ENCODE measurements around the gene ERBB4.

ERBB4 gene

DNA sequence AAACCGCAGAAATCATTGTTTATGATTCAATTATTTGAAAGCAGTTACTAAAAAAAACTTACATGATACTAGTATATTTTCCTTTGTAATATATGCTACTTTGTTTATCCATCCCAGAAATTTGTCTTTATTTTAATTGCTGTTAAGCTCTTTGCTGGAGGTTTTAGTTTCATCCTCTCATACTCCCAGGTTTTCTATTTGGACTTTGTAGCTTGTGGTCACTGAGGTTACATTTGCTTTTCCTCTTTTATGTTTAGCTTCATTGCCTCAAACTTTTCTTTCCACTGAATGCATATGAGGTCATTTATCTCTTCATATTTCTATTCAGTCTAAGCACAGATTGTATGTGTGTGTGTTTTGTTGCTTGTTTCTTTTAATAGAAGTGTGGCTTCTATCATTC, 89.9 kb downstream of the ERBB4 start:
- no peak overlapping the region for H3K27ac ChIP-seq
- H3K4me3 ChIP-seq = no peak overlapping the region

DNA sequence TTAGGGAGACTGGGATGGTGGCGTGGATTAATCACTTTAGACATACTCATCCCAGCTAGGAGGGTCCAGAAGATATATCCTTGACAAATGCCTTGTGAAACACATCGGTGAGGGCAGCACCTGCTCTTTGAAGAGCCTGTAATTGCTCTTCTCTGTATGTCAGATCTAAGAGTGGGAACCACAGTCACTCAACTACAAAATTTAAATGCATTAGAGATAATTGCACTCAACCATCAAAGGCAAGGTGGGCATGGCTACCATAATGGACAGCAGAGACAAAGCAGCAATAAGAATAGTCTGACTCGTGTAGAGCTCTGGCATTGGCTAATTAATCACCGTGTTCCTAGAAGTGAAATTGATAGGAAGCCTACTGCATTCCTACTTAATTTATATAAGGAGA, 96.8 kb downstream of the ERBB4 start:
- no peak overlapping the region for H3K4me3 ChIP-seq

DNA sequence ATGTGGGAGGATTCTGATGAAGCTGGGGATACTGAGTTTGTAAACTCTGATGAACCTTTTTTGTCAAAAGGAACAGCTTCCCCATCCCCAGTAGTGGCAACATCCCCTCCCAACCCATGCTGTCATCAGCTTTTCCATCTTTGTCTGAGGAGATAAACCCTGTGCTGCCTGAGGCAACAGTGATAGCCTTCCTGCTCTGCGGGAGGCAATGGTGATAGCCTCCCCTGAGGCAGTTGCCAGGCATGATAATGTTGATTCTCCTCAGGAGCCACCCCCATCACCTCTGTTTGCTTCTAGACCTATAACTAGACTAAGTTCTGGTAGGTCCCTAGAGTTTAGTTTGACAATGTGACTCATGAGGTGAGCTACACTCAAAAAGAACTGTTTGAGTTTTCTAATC, 97.5 kb downstream of the ERBB4 start:
- Histone ChIP-seq H3K4me3 (no peak overlapping the region), H3K27ac (no peak overlapping the region)

More for the DNA sequence above, 96.8 kb downstream of the ERBB4 start:
- H3K27ac ChIP-seq = no peak overlapping the region

DNA sequence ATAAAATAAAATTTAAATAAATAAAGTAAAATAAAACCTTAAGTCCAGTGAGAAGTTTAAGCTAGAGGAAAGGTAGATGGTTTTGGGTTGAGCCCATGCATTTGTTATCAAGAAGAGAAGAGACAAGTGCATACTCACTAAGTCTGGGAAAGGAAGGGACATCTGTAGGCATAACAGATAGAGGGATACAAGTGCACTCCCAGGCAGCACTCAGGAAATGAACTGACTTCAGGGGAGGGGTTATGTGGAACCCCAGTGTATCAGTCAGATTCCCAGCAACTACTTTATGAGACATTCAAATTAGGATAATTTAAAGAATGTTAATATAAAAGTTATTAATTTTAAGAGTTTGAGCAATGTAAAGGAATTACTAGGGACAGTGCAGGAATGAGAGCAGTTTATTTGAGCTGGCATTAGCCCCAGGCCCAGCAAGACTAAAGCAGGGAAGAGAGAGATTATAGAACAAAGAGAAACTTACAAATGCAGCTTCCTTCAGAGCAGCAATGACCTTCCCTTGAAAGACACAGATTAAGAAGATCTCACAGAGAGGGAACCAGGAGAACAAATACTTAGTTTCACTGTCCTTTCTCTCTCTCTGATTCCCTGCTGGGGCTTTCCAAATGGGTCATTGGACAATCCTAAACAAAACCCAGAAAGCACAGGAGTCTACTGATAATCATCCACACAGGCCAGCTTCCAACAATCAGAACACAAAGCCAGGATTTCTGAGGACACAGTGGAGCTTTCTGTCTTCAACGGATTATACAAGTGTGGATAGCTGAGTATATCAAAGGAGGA, 109.7 kb downstream of the ERBB4 start:
- no peak overlapping the region for H3K4me3 ChIP-seq
- no peak overlapping the region for H3K27ac ChIP-seq

DNA sequence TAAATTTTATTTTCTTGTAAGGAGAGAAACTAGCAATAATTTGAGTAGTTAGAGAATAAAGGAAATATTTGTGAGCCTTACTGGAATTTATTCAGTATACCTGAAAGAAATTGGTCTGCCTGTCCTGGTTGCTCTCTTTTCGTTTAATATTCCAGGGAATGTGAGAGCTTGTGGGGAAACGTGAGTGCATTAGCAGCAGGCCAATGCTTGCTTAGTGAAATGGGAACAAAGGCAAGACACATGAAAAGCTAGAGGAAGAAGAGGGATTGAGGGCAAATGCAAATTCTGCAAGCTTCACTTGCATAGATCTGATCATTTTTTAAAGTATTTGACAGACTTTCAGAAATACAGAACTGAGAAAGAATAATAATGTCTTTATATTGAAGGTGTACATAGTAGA, 111.0 kb downstream of the ERBB4 start:
- Histone ChIP-seq H3K4me3 (no peak overlapping the region), H3K27ac (no peak overlapping the region)

DNA sequence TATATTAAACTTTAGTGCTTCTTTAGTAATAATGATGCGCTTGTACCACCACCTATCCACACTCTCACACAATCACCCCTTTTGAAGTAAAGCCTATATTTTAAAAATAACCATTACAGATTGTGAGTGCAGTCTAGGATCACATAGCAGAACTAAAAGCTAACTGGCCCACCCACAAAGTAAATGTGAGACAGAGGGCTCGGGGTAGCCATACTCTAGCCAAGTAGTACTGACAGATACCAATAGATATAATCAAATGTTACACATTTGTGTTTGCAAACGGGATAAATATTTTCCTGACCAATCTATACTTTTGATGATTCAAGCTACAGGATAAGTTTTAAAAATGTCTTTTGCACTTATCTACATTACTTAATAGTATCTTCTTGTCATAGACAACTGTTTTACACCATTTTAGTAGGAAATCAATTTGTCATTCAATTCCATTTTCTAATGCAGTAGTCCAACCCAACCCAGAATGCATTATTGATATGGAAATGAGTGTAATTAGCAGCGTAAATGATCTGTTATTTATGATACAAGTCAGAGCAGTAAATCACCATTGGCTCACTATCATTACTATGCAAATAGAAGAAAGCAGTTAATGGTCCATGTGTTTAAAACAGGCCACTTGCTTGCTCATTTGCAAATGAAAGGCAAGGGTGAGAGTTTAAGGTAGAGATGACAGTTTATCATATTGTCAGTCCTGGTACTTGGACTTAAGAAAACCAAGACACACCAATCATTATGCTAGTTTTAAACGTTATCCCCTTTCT, 111.8 kb downstream of the ERBB4 start:
- Histone ChIP-seq H3K4me3 (no peak overlapping the region), H3K27ac (no peak overlapping the region)

DNA sequence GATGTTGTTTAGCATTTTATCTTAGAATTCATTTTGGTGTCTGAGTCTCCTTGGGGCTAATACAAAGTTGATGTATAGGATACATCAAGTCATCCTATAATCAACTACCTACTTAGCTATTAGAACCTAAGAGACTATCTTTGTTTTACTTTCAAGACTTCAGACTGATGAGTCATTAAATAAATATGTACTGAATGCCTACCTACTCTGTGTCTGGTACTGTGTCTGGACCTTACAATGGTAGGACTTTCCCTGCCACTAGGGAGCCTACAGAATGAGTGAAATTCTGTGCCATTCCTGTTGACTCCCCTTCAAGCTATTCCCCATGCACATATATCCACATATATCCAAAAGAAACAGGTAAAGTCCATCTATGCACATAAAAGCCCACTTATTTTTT, 114.5 kb downstream of the ERBB4 start:
- Histone ChIP-seq H3K4me3 (no peak overlapping the region), H3K27ac (no peak overlapping the region)

DNA sequence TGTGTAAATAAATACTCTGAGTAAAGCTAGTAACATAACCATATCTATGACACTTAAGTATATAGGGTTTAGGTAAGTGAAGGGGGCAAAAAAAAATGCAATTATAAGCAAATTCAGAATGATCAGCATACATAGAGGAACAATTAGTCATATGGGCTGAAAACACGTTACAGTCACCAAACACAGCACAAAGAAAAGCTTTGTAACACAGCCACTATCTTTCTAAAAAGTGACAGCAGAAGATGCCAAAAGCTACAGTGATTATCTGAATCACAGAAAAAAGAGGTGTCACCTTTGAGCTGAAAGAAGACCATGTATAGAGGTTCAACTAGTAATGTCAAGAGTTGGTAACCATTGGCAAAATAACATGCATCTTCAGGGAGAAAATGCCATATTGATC, 115.5 kb downstream of the ERBB4 start:
- Histone ChIP-seq H3K4me3 (no peak overlapping the region), H3K27ac (no peak overlapping the region)

DNA sequence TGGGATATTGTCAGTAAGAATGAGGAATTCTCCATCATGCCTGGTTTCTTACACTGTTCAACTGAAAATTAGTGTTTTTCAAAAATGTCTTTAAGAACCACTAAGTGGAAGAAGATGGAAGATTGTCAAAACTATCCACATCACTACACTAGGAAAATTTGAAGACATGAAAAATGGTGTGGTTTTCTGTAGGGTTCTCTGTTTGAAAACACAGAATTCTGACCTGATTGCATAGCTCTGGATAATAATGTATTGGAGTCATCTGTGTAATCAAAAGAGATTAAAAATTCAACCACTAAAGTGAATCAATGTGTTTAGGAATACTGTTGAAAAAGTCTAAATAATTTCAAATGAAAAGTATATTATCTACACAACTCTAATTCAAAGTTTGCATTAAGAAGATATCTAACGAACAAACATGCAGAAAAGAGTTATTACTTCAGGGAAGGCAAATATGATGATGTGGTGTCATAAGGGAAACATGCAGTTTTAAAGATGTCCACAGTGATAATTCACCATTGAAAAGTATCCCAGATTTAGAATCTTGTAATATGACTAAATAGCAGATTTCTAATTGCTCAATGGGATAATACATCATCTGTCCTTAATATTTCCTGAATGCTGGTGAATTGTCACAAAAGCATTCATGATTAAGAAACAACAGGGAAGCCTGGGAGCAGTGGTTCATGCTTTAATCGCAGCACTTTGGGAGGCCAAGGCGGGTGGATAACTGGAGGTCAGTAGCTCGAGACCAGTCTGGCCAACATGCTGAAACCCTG, 116.9 kb downstream of the ERBB4 start:
- no peak overlapping the region for H3K4me3 ChIP-seq
- H3K27ac ChIP-seq = no peak overlapping the region

DNA sequence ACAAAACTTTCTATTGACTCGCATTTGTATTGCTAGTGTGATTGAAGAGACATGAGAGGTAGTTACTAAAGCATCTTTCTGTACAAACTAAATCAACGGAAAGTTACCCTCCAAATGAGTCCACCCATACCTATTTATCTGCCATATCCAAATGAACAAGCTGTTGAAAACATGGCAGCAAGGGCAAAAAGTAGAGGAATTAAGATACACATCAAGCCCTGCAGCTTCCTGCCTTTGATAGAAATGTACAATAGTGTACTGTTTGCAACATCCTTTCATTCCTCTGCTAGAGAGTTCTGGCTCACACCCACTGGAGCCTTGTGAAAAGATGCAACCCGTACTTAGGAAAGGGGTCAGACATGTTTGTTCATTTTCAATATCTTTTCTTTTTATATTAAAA, 122.5 kb downstream of the ERBB4 start:
- no peak overlapping the region for H3K4me3 ChIP-seq
- H3K27ac ChIP-seq = no peak overlapping the region

DNA sequence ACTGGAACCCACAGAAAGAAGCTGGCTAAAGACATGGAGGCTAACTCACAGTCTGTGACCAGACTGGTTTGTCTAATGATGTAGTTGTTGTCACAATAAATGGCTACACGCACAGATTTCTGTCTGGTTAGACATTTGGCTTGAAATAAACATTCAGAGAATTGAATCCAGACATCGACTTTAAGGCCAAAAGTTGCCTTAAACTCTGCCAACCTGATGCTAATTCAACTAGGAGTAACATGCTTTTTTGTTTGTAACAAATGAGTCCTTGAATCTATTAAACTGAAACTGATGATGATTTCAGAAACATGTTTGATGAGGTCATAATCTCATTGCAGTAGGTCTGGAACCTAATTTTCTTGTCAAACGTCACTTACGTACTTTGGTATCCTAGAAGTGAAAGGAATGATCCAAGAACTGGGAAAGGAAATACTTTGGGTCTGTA, 123.8 kb downstream of the ERBB4 start:
- no peak overlapping the region for H3K27ac ChIP-seq
- no peak overlapping the region for H3K4me3 ChIP-seq

DNA sequence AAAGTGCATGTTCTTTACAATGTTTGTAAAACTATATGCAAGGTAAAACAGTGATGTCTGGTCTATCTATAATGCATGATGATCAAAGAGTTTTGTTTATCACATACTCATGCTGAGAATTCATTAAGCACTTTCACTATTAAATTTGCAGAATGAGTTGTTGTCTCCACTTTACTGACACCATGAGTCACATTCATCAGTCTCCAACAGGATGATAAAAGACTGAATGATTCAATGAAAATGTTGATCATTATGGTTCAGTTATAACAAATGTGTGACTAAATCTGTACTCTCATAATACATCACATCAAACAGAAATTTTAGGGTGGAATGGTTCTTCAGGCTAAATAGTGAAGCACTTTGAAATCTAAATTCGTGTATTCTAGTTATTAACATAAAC, 129.0 kb downstream of the ERBB4 start:
- Histone ChIP-seq H3K27ac (no peak overlapping the region), H3K4me3 (no peak overlapping the region)

DNA sequence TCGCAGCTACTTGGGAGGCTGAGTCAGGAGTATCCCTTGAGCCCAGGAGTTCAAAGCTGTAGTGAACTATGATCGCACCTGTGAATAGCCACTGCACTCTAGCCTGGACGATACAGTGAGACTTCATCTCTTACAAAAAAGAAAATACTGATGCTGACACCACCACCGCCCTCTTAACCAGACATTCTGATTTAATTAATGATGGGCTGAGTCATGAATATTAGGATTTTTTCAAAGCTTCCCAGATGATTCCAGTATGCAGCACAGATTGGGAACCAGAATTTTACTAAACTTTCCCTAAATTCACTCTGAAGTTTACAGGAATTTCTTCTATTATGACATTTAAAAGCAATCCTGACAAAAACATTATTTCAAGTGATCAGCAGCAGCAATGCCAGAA, 130.1 kb downstream of the ERBB4 start:
- no peak overlapping the region for H3K4me3 ChIP-seq
- no peak overlapping the region for H3K27ac ChIP-seq

DNA sequence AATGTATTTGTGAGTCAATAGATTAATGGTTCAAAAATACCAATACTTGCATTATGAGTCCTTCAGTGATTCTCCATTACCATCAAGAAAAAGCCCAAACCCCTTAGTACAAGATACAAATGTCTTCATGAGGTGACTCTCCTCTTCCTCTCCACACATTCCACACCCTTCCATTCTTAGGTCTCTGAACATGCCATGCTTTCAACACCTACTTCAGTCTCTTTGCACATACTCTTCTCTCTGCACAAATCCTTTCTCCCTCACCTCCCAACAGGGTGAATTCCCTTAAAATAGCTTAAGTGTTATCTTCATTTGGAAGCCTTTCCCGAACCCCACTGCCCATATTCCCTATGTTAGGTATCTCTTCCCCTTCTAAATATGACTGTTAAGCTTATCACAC, 131.9 kb downstream of the ERBB4 start:
- Histone ChIP-seq H3K4me3 (no peak overlapping the region), H3K27ac (no peak overlapping the region)

DNA sequence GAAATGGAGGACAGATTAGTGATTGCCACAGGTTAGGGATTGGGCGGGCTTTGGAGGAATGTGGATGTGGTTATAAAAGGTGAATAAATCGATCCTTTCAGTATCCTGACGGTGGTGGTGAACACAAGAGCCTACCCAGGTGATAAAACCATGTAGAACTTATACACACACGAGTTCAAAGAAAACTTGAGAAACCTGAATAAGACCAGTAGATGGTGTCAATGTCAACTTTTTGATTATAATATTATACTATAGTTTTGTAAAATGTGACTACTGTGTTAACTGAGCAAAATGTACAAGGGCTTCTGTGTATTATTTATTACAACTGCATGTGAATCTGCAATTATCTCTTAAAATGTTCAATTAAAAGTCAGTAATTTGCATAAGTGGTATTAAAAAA, 136.3 kb downstream of the ERBB4 start:
- Histone ChIP-seq H3K27ac (no peak overlapping the region), H3K4me3 (no peak overlapping the region)

DNA sequence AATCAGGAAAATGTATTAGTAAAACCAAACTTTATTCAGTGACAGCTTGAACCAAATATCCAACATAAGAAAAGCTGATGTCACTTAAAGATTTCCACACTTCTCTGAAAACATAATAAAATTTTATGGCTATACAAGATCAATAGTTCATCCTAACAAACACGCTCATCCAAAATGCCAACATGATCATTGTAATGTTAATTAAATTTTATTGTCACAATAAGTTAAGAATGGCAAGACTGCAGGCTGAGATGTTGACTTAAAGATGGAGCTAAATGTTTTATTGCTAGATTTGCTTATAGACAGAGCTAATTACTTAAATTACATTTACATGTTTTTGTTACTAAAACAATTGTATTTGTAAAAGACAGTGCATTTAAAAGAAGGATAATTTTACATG, 140.3 kb downstream of the ERBB4 start:
- Histone ChIP-seq H3K4me3 (no peak overlapping the region), H3K27ac (no peak overlapping the region)

DNA sequence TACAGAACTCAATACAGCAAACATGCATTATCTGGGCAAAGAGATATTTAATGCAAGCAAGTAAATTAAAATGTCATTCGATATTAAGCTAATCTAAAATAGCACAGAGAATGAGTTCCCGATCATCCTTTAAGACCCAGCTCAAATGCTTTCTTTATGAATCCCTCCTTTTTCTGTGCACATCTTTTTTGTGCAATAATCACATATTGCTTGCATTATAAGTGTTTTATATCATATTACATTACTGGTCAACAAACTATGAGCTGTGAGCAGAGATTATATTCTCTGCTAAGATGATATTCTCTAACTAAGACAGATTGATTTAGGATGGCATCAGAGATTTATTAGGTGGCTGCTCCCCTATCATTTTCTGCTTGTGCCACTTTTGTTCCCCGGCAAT, 146.1 kb downstream of the ERBB4 start:
- Histone ChIP-seq H3K27ac (no peak overlapping the region), H3K4me3 (no peak overlapping the region)

DNA sequence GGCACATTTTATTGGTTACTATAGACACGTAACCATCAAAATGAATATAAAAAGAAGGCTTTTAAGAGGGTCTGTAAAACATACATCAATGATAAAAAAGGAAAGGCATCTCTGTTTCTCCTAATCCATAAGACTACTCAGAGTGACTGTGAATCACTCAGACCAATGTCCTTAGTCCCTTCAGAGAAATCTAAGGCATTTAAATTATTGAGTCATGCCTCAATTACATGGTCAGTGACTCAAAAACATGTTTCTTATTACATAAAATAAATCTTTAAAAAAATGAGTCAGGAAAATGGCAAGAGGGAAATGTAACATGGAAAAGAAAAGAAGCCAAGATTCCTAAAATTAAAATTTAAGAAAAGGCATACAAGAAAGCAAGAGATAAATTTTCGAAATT, 146.6 kb downstream of the ERBB4 start:
- Histone ChIP-seq H3K27ac (no peak overlapping the region), H3K4me3 (no peak overlapping the region)

DNA sequence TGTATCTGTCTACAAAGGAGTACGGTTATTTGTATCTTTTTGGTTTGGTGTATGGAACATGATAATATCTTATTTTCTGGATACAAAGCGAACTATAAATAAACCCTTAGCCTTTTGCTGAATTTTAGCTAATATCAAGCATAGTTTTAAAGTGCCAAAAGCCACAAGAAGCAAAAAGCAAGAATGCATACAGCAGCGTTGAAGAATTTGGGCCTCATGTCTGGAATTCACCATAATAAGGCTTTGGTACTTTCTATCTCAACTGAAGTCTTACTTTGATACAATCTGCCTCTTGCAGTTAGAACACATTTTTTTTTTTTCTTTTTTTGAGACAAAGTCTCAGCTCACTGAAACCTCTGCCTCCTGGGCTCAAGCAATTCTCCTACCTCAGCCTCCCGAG, 151.5 kb downstream of the ERBB4 start:
- Histone ChIP-seq H3K4me3 (no peak overlapping the region), H3K27ac (no peak overlapping the region)

DNA sequence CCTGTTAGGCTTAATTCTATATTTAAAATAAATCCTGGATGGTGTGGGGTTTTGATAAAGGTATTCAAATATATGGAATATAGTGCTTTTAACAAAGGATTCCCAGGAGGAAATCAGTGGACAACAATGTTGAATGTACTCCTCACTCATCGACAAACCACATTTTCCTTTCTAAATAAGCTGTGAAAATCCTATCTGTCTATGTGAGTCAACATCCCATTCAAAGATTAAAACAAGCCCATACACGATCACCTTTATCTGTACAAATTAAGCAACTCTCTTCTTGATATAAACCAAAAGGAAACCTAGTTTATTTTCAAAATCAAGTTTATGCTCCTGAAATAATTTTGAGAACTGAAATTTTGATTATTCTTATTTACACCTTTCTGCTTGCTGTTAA, 153.4 kb downstream of the ERBB4 start:
- no peak overlapping the region for H3K4me3 ChIP-seq
- H3K27ac ChIP-seq = no peak overlapping the region

DNA sequence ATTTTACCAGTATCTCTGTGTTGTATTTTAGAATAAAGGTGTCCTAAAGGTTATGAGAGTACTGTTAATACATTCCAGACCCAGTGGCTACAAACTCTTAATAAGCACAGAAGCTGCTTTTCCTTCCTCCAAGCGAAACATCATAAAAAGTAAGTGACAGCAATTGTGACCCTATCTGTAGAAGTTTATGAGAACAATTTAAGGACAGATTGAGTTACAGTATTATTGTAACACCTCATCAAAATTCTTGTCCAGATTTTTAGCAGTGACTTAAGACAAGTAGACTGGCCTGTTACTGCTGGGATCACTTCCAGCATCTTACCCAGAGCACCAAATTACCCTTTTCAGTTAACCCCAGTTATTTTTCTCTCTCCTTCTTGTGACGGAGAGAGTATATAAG, 154.6 kb downstream of the ERBB4 start:
- H3K27ac ChIP-seq = no peak overlapping the region
- no peak overlapping the region for H3K4me3 ChIP-seq
